ENCODE measurements around the gene DMD. TPM values are rescaled to one million over a fixed set of nuclear protein-coding genes. Genes with fewer than 3 reads are reported as not detected.

DMD gene
- total and polyA plus RNA-seq, 2 donors (not counting 1 experiment from before 2014, with no cell fraction given) = 2.0 to 51.8 TPM

- Histone ChIP-seq H2AFZ (ENCODE audit: insufficient read depth, low read depth, low read length, poor library complexity, severe bottlenecking) (no peak overlapping the region), H3K4me3 (ENCODE audit: control extremely low read depth in 1 of 5, extremely low read depth in 1 of 5, insufficient read depth in 1 of 5, low read depth in 2 of 5, low read length in 4 of 5) (no peak overlapping the region), H3K27me3 (replicated peaks in 1 of 4; ENCODE audit: control extremely low read depth in 1 of 4, control insufficient read depth in 3 of 4, insufficient read depth in 4 of 4, low read length in 3 of 4) (no peaks in the 10 kb centered on the region), H3K9ac (ENCODE audit: low read length) (no peak overlapping the region), H3K4me2 (replicated peaks; ENCODE audit: low read depth, low read length, poor library complexity, severe bottlenecking) (no peak overlapping the region), H3K27ac (ENCODE audit: low read length in 2 of 2) (no peak overlapping the region), H4K20me1 (ENCODE audit: control insufficient read depth, insufficient read depth, low read length, poor library complexity, severe bottlenecking) (no peaks in the 10 kb centered on the region), H3K9me3 (ENCODE audit: control extremely low read depth in 1 of 3, control insufficient read depth in 2 of 3, insufficient read depth in 1 of 3, low read length in 2 of 3) (peaks cover 0 to 3% (median 0%) of the 10 kb centered on the region in 3 donors), H3K79me2 (ENCODE audit: control insufficient read depth, insufficient read depth, low read length) (no peaks in the 10 kb centered on the region), H3K4me1 (ENCODE audit: control insufficient read depth in 2 of 2, insufficient read depth in 2 of 2, low read length in 2 of 2) (no peaks in the 10 kb centered on the region), H3K36me3 (replicated peaks in 1 of 2; ENCODE audit: control extremely low read depth in 1 of 2, control insufficient read depth in 1 of 2, extremely low read depth in 1 of 2, insufficient read depth in 2 of 2, low read length in 1 of 2) (no peaks in the 10 kb centered on the region)
- WGBS (ENCODE audit: insufficient coverage) = no CpG with 5 or more reads among the region's 4 CpGs
- H3K9me3 Mint-ChIP-seq (ENCODE audit: insufficient read depth) = no peaks in the 10 kb centered on the region
- no peaks in the 10 kb centered on the region for H3K27me3 Mint-ChIP-seq
- no peaks in the 10 kb centered on the region for H3K4me1 Mint-ChIP-seq
- TF ChIP-seq EZH2 (IDR thresholded peaks at IDR 0.05; ENCODE audit: borderline replicate concordance, insufficient read depth, low read depth, low read length, poor library complexity, severe bottlenecking) (no peak), CTCF (IDR thresholded peaks at IDR 0.05) (no peak)
- H3K4me3 Mint-ChIP-seq = no peak overlapping the region
- no peak for ATAC-seq (ENCODE audit: low read depth)
- intact Hi-C loops (cut with micrococcal nuclease) = no loop called here
- POLR2A ChIA-PET = no interaction called here
- CTCF ChIA-PET = no interaction called here
- H3K27ac Mint-ChIP-seq = no peak overlapping the region
- no peak for DNase-seq
Observed at GRCh38 chrX:32597777-32598176, 613.6 kb downstream of the DMD start.

- DNase-seq = no peak
- intact Hi-C loops (cut with micrococcal nuclease) = no loop called here
- Mint-ChIP-seq H3K4me1 (no peaks in the 10 kb centered on the region), H3K9me3 (ENCODE audit: insufficient read depth) (no peaks in the 10 kb centered on the region), H3K27me3 (no peaks in the 10 kb centered on the region), H3K27ac (no peak overlapping the region), H3K4me3 (no peak overlapping the region)
- no peak overlapping the region for H2AFZ ChIP-seq (ENCODE audit: insufficient read depth, low read depth, low read length, poor library complexity, severe bottlenecking)
- no peak overlapping the region for H3K9ac ChIP-seq (ENCODE audit: low read length)
- ChIA-PET POLR2A (no interaction called here), CTCF (no interaction called here)
- H3K79me2 ChIP-seq (ENCODE audit: control insufficient read depth, insufficient read depth, low read length) = no peaks in the 10 kb centered on the region
- no peak overlapping the region for H3K4me3 ChIP-seq (ENCODE audit: control extremely low read depth in 1 of 5, extremely low read depth in 1 of 5, insufficient read depth in 1 of 5, low read depth in 2 of 5, low read length in 4 of 5)
- H3K4me2 ChIP-seq (replicated peaks; ENCODE audit: low read depth, low read length, poor library complexity, severe bottlenecking) = no peak overlapping the region
- H3K27ac ChIP-seq (ENCODE audit: low read length in 2 of 2) = no peak overlapping the region
- H3K36me3 ChIP-seq (replicated peaks in 1 of 2; ENCODE audit: control extremely low read depth in 1 of 2, control insufficient read depth in 1 of 2, extremely low read depth in 1 of 2, insufficient read depth in 2 of 2, low read length in 1 of 2) = no peaks in the 10 kb centered on the region
- 91% methylated on average over 5 of the region's 7 CpGs for WGBS (ENCODE audit: insufficient coverage)
- no peaks in the 10 kb centered on the region for H3K27me3 ChIP-seq (replicated peaks in 1 of 4; ENCODE audit: control extremely low read depth in 1 of 4, control insufficient read depth in 3 of 4, insufficient read depth in 4 of 4, low read length in 3 of 4)
- H3K4me1 ChIP-seq (ENCODE audit: control insufficient read depth in 2 of 2, insufficient read depth in 2 of 2, low read length in 2 of 2) = no peaks in the 10 kb centered on the region
- ATAC-seq (ENCODE audit: low read depth) = no peak
- TF ChIP-seq CTCF (IDR thresholded peaks at IDR 0.05) = no peak
- TF ChIP-seq EZH2 (IDR thresholded peaks at IDR 0.05; ENCODE audit: borderline replicate concordance, insufficient read depth, low read depth, low read length, poor library complexity, severe bottlenecking) = no peak
- H3K9me3 ChIP-seq (ENCODE audit: control extremely low read depth in 1 of 3, control insufficient read depth in 2 of 3, insufficient read depth in 1 of 3, low read length in 2 of 3) = peaks cover 0 to 17% (median 0%) of the 10 kb centered on the region in 3 donors
- no peaks in the 10 kb centered on the region for H4K20me1 ChIP-seq (ENCODE audit: control insufficient read depth, insufficient read depth, low read length, poor library complexity, severe bottlenecking)
Observed at GRCh38 chrX:32592786-32593185, 618.6 kb downstream of the DMD start.
